Ascending aorta (tissue), 2 donors: ENCODE measurements around the gene NUP214. TPM values are rescaled to one million over a fixed set of nuclear protein-coding genes. Genes with fewer than 3 reads are reported as not detected.

Experiments
- DNase-seq, 2 donors: peaks; one replicate each; pipeline ENCODE4 v3.0.0-alpha.2; 2019; ENCODE audit warnings: low spot score in 2 of 2
- H3K27ac ChIP-seq, 2 donors: fragments of 200-600 bp; sonication (generic); one replicate each; pipeline ENCODE4 v1.5.1; 2016 to 2017; ENCODE audit warnings: mild to moderate bottlenecking in 1 of 2
- H3K27me3 ChIP-seq: fragments of 200-600 bp; sonication (generic); one replicate; pipeline ENCODE4 v1.5.1; 2017
- H3K36me3 ChIP-seq, 2 donors: fragments of 200-600 bp; sonication (generic); one replicate each; pipeline ENCODE4 v1.5.1; 2016
- H3K4me1 ChIP-seq, 2 donors: fragments of 200-600 bp; sonication (generic); one replicate each; pipeline ENCODE4 v1.5.1; 2016 to 2017; ENCODE audit warnings: mild to moderate bottlenecking in 1 of 2
- H3K4me3 ChIP-seq, 2 donors: fragments of 200-600 bp; sonication (generic); one replicate each; pipeline ENCODE4 v1.5.1; 2016 to 2017; ENCODE audit warnings: mild to moderate bottlenecking in 1 of 2
- H3K9me3 ChIP-seq, 2 donors: fragments of 200-600 bp; sonication (generic); one replicate each; pipeline ENCODE4 v1.5.1; 2016
- intact Hi-C: fragments of 100-400 bp; cut with DNase I; formaldehyde crosslinking; loops from one replicate; pipeline ENCODE4 v1.15.1; 2023
- total RNA-seq: library from RNA; depleted of rRNA; stranded (reverse); fragments of >200 nt; gene quantifications from one replicate; pipeline ENCODE4 v1.1.0, GENCODE V29; 2016
- TF ChIP-seq, protein P1 (sequence below), 3 experiments: fragments of 200-600 bp in 2 of 3; fragments of 450-650 bp in 1 of 3; sonication (generic) in 2 of 3; IDR thresholded peaks; one replicate each; pipeline ENCODE4 v1.5.1; 2016 to 2019; ENCODE audit warnings: antibody characterized with exemption in 3 of 3, mild to moderate bottlenecking in 1 of 3, moderate library complexity in 1 of 3

The NUP214 gene
- total RNA-seq, 1 donor from 2014 or later: 234 TPM

DNA sequence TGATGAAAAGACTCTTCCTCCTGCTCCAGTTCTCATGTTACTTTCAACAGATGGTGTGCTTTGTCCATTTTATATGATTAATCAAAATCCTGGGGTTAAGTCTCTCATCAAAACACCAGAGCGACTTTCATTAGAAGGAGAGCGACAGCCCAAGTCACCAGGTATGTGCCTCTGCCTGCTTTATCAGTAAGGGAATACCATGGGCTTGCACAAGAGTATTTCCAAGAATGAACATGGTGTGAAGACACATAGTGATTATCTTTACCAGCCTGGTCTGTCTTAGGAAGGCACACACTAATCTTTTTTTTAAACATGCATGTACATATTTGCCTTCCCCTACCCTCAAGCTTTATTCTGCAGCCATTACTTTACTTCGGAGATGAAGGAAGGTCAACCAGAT, 15.2 kb downstream of the NUP214 start:
- Histone ChIP-seq H3K4me1 (no peaks in the 10 kb centered on the region), H3K36me3 (peaks cover 79 to 99% of the 10 kb centered on the region in 2 donors), H3K4me3 (no peak overlapping the region), H3K27ac (no peak overlapping the region), H3K9me3 (no peaks in the 10 kb centered on the region), H3K27me3 (no peaks in the 10 kb centered on the region)
- intact Hi-C loops: no loop called here
- TF ChIP-seq, protein P1, sequence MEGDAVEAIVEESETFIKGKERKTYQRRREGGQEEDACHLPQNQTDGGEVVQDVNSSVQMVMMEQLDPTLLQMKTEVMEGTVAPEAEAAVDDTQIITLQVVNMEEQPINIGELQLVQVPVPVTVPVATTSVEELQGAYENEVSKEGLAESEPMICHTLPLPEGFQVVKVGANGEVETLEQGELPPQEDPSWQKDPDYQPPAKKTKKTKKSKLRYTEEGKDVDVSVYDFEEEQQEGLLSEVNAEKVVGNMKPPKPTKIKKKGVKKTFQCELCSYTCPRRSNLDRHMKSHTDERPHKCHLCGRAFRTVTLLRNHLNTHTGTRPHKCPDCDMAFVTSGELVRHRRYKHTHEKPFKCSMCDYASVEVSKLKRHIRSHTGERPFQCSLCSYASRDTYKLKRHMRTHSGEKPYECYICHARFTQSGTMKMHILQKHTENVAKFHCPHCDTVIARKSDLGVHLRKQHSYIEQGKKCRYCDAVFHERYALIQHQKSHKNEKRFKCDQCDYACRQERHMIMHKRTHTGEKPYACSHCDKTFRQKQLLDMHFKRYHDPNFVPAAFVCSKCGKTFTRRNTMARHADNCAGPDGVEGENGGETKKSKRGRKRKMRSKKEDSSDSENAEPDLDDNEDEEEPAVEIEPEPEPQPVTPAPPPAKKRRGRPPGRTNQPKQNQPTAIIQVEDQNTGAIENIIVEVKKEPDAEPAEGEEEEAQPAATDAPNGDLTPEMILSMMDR (IDR thresholded peaks at IDR 0.05): no peak
- no peak for DNase-seq

- DNase-seq: no peak
- Histone ChIP-seq H3K4me3 (no peak overlapping the region), H3K27ac (no peak overlapping the region), H3K4me1 (no peaks in the 10 kb centered on the region), H3K9me3 (no peaks in the 10 kb centered on the region), H3K36me3 (peaks cover 76 to 99% of the 10 kb centered on the region in 2 donors), H3K27me3 (no peaks in the 10 kb centered on the region)
- TF ChIP-seq, protein P1 (IDR thresholded peaks at IDR 0.05): no peak
- intact Hi-C loops: no loop called here
Observed at GRCh38 chr9:131142160-131142559, 16.8 kb downstream of the NUP214 start.

- DNase-seq: no peak
- no peaks in the 10 kb centered on the region for H3K9me3 ChIP-seq
- TF ChIP-seq, protein P1 (IDR thresholded peaks at IDR 0.05): no peak
- no peak overlapping the region for H3K27ac ChIP-seq
- H3K4me1 ChIP-seq: no peaks in the 10 kb centered on the region
- intact Hi-C loops: no loop called here
- peaks cover 81 to 98% of the 10 kb centered on the region in 2 donors for H3K36me3 ChIP-seq
- no peaks in the 10 kb centered on the region for H3K27me3 ChIP-seq
- no peak overlapping the region for H3K4me3 ChIP-seq
Observed at GRCh38 chr9:131144201-131144600, 18.8 kb downstream of the NUP214 start.

- Histone ChIP-seq H3K27ac (no peak overlapping the region), H3K9me3 (no peaks in the 10 kb centered on the region), H3K4me3 (no peak overlapping the region), H3K27me3 (no peaks in the 10 kb centered on the region), H3K4me1 (no peaks in the 10 kb centered on the region), H3K36me3 (peaks cover 80 to 98% of the 10 kb centered on the region in 2 donors)
- TF ChIP-seq, protein P1 (IDR thresholded peaks at IDR 0.05): no peak
- no peak for DNase-seq
- intact Hi-C loops: no loop called here
Observed at GRCh38 chr9:131145245-131145644, 19.9 kb downstream of the NUP214 start.

DNA sequence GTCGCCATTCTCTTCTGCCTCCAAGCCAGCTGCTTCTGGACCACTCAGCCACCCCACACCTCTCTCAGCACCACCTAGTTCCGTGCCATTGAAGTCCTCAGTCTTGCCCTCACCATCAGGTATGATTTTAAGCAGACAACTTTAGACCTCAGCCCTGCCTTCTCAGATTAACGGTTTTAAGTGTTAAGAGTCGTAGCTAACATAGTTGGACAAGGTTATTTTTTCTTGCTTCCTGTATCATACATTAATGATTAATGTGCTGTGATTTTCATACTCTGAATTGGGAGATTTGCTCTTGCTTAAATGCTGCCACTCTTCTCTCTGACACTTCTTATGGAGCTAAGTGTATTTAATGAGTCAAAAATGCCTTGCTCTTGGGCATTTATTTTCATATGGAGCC, 20.8 kb downstream of the NUP214 start:
- no peaks in the 10 kb centered on the region for H3K4me1 ChIP-seq
- H3K9me3 ChIP-seq: no peaks in the 10 kb centered on the region
- intact Hi-C loops: no loop called here
- peaks cover 75 to 99% of the 10 kb centered on the region in 2 donors for H3K36me3 ChIP-seq
- TF ChIP-seq, protein P1 (IDR thresholded peaks at IDR 0.05): no peak
- no peak for DNase-seq
- no peaks in the 10 kb centered on the region for H3K27me3 ChIP-seq
- H3K27ac ChIP-seq: no peak overlapping the region
- no peak overlapping the region for H3K4me3 ChIP-seq

- no peak for DNase-seq
- TF ChIP-seq, protein P1 (IDR thresholded peaks at IDR 0.05): no peak
- Histone ChIP-seq H3K4me1 (no peaks in the 10 kb centered on the region), H3K4me3 (no peak overlapping the region), H3K36me3 (peaks cover 73 to 99% of the 10 kb centered on the region in 2 donors), H3K27me3 (no peaks in the 10 kb centered on the region), H3K9me3 (no peaks in the 10 kb centered on the region), H3K27ac (no peak overlapping the region)
- intact Hi-C loops: no loop called here
Observed at GRCh38 chr9:131148276-131148675, 22.9 kb downstream of the NUP214 start.
